Muscle of arm (tissue), 12 donors: ENCODE measurements around the gene PRLR. TPM values are rescaled to one million over a fixed set of nuclear protein-coding genes. Genes with fewer than 3 reads are reported as not detected.
"Not testable (repeated sequence)": the region's sequence is repeated elsewhere in the genome, so short reads cannot be mapped to it uniquely, and the experiment has no call there.

ENCODE experiments used
- DNase-seq: peaks from one replicate; pipeline ENCODE4 v3.0.0-alpha.2; 2013
- polyA plus RNA-seq, 12 donors: library from polyadenylated mRNA; unstranded; fragments of 120-200 nt; gene quantifications; one replicate each; pipeline ENCODE4 v1.2.1, GENCODE V29; 2013; ENCODE audit not compliant: insufficient read length in 12 of 12

PRLR gene
- polyA plus RNA-seq, 12 donors, result 0.34 to 14.5 (median 0.57) TPM; not detected in 1

- DNase-seq, result no peak
Observed at GRCh38 chr5:35197351-35197750, 32.9 kb downstream of the PRLR start.

DNA sequence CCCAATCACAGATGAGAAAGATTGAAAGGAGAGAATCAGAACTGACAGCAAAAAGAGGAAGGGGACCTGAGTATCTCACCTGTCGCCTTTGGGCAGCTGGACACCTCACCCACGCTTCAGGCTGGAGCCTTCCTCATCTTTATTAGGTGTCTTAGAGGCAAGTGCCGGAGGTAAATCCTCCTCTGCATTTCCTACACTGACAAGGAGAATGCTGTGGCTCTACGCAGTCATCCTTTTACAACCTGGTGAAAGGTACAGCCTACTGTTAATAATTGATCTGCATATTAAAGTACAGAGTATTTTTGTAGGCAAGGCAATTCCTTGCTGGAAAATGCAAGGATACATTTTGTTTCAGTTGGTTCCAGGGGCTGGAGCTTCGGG lies 34.8 kb downstream of the PRLR start:
- no peak for DNase-seq

DNA sequence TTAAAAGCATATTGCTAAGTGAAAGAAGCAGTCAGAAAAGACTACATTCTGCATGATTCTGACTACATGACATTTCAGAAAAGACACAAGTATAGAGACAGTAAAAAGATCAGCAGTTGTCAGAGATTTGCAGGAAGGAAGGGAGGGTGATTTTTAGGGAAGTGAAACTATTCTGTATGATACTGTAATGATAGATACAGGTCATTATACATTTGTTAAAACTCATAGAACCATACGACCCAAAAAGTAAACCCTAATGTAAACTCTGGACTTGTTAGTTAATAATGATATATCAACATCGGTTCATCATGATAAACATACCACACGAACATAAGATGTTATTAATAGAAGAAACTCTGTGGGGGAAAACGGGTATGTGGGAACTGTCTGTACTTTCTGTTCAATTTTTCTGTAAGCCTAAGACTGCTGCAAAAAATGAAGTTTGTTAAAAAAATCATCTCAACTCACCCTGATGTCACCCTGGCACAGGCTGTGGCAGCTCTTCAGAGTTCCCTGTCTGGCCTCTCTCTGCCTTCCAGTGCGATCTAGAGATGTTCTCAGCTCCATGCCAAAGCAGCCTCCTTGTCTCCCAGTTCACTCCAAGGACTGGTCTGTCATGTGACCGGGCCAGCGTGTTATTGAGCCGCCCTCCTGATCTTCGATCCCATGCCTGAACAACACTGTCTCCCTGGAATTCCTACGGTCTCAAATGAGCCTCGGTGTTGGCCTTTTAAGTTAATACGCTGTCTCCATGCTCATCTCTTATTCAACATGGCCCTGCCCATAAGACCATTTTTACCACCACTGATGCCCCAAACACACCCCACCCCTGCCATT lies 35.4 kb downstream of the PRLR start:
- no peak for DNase-seq

- no peak for DNase-seq
Observed at GRCh38 chr5:35192506-35192905, 37.8 kb downstream of the PRLR start.

DNA sequence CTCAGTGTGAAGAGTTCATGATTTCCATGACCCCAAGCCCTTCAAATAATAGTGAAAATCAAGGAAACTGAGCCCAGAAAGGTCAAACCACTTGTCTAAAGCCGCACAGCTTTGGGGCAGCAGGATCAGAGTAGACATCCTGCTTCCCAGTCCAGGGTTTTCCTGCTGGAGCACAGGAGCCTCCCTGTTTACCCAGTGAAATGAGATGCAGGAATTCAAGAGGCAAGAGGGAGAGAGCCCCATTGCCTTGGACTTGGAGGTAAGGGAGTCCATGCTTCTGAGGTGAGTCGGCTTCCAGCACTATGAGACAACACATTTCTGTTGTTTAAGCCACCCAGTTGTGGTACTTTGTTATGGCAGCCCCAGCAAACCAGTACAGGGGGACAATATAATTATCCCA lies 40.5 kb downstream of the PRLR start:
- not testable (repeated sequence) for DNase-seq

- no peak for DNase-seq
Observed at GRCh38 chr5:35188031-35188457, 42.2 kb downstream of the PRLR start.

- DNase-seq, result not testable (repeated sequence)
Observed at GRCh38 chr5:35187621-35188020, 42.7 kb downstream of the PRLR start.

GRCh38 chr5:35186749-35187148 lies 43.5 kb downstream of the PRLR start:
- no peak for DNase-seq

GRCh38 chr5:35185518-35185917 lies 44.8 kb downstream of the PRLR start:
- no peak for DNase-seq

GRCh38 chr5:35183556-35183955 lies 46.7 kb downstream of the PRLR start:
- DNase-seq, result no peak

- DNase-seq, result no peak
Observed at GRCh38 chr5:35182910-35183535, 47.3 kb downstream of the PRLR start.

DNA sequence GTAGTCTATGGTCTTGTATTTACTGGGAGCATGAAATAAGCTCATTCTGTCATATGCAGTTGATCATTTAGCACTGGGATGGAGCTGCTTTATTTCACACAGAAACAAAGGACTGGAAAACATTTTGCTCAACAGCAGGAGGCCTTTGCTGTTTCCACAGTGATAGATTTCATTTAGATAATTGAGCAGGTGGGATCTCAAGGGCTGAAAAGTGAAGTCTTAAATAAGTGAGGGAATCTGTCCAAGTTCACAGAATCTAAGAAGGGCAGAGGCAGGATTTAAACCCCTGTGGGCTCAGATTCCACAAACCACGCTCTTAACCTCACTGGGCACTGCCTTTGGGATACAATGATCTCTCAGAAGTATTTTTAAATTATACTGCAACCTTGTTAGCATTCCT lies 47.8 kb downstream of the PRLR start:
- DNase-seq, result no peak

GRCh38 chr5:35180046-35180445 lies 50.2 kb downstream of the PRLR start:
- no peak for DNase-seq

DNA sequence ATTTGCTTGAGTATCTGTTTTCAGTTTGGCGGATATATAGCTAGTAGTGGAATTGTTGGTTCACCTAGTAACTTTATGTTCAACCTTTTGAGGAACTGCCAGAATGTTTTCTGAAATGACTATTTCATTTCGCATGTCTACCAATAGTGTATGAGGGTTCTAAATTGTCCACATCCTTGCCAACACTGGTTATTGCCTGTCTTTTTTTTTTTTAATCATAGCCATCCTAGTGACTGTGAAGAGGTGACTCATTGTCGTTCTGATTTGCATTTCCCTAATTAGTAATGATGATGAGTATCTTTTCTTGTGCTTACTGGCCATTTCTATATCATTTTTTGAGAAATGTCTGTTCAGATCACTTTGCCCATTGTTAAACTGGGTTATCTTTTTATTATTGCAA lies 52.5 kb downstream of the PRLR start:
- DNase-seq, result no peak

GRCh38 chr5:35172533-35172932 lies 57.8 kb downstream of the PRLR start:
- DNase-seq, result no peak

DNA sequence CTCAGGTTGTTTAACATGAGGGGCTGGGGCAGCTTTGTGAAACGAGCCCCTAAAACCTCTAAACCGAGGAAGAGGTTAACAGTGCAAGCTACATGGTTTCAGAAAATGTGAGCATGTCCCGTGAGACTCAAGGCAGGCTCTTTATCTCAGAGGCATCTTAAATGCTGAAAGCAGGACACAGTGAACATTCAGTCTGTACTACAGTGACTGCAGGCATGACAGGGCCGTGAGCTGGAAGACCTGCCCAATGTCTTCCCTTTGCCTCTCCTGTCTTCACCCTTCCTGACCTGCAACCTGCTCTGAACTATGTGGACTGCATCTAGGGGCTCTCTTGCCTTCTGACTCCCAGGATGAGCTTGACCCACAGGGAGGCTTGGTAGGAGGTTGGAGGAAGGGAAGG lies 58.3 kb downstream of the PRLR start:
- no peak for DNase-seq

DNA sequence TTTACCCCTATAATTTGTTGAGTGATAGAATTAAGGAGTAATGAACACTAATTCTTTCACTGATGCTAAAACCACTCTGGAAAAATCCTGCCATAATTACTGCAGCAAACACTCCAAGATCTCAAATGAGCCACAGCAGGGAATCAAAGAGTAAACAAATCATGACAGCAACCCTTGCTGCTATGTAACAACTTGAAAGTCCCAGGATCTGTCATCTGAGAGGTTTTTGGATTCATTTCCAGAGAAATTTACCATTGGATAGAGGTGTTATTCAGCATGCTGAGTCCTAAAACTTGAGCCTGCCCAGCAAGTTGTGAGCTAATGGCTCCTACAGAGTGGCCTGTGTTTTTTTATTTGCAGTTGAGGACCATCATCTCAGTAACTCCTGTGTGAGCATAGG lies 59.2 kb downstream of the PRLR start:
- DNase-seq, result no peak

GRCh38 chr5:35166043-35166442 lies 64.2 kb downstream of the PRLR start:
- no peak for DNase-seq

DNA sequence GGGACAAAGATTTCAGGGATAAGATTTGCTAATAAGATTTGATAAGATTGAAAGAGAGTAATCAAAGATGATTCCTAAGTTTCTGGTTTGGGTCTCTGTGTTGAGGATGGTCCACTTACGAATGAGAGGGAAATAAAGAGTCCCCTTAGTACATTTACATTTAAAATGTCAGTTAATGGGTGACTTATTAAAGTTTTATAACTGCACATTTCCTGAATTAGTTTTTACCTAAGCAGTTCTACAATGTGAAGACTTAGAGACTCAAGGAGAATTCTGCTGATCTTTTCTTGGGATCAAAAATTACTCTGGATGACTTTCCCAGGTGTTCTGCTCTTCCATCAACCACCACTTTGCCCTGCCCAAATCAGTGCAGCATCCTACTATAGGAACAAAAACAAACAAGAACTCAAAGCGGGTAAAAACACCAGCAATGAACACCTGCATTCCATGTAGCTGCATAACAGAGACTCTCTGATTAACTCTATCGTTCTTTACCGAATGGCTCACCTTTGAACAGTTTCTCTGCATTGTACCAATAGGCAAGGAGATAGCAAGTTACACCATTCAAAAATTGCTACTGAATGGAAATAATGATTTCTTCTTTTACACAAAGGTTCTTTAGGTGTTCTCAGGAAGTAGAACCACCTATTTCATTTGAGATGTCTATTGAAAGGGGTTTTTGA lies 65.3 kb downstream of the PRLR start:
- no peak for DNase-seq

DNA sequence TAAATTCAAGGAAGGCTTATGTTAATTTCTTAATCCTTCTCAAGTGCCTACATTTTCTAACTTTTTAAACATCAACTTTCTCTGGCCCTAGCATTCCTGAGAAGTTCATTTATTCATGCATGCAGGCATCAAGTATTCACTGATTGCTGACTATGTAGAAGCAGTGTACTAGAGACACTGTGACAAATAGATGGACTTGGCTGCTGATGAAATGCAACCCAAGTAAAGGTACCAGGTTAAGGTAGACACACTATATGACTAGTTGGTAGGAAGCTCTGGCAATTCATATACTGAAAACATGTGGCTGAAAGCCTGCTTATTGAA lies 66.6 kb downstream of the PRLR start:
- DNase-seq, result no peak

DNA sequence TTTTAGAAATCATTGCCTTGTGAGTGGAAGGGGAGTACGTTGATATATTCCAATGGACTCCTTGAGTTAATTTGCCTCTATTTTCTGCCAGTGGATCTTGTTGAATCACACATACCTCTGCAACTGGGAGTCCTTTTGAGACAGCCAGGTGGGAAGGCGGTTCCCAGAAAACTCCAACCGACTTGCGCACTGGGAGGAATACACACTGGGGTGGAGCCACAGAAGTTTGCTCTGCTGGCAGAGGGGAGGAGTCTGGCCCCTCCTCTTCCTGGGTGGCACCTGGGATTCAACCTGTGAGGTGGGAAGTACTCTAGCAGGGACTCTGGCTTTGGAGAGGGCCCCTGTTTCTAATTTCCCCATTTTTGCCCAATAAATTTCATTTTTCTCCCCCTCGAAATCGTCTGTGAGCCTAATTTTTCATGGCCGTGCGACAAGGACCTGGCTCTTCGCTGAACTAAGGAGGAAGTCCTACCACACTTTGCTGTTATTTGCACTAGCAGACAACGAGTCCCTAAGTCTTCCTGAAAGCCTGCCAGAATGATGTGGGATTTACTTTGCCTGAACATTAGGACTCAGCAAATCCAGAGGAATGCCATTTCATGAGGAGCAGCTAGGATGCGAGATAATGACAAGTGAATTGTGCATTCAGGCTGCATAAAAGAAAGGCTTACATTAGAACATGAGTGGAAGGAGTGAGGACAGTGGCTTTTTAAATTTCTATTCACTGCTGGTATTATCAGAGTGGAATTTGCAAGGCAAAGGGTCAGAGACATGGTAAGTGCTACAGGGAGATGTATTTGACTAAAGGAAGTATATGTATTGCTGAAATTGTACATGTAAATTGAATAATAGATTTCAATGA lies 67.2 kb downstream of the PRLR start:
- DNase-seq, result no peak

GRCh38 chr5:35161652-35162273 lies 68.5 kb downstream of the PRLR start:
- DNase-seq, result peak; percentile 50
